Forelimb muscle (tissue), 1 donor: ENCODE data around the gene TYMS. TPM values are rescaled to one million over a fixed set of nuclear protein-coding genes. Genes with fewer than 3 reads are reported as not detected.
"Not testable (repeated sequence)": the region's sequence is repeated elsewhere in the genome, so short reads cannot be mapped to it uniquely, and the experiment has no call there.

Source experiments
- DNase-seq: peaks from one replicate; pipeline ENCODE4 v3.0.0-alpha.2; 2013; ENCODE audit warnings: low read depth
- polyA plus RNA-seq: library from polyadenylated mRNA; unstranded; fragments of 120-200 nt; gene quantifications from one replicate; pipeline ENCODE4 v1.2.1, GENCODE V29; 2013; ENCODE audit not compliant: insufficient read length

The TYMS gene
- polyA plus RNA-seq, 1 donor: 49.0 TPM

GRCh38 chr18:677145-677544, 19.7 kb downstream of the TYMS start:
- no peak for DNase-seq

GRCh38 chr18:677951-678381, 20.5 kb downstream of the TYMS start:
- no peak for DNase-seq

- DNase-seq: no peak
Measured at GRCh38 chr18:678482-679182, 21.2 kb downstream of the TYMS start.

GRCh38 chr18:679516-679915, 22.1 kb downstream of the TYMS start:
- DNase-seq: no peak

GRCh38 chr18:680392-680791, 22.9 kb downstream of the TYMS start:
- DNase-seq: no peak

GRCh38 chr18:681985-682384, 24.5 kb downstream of the TYMS start:
- no peak for DNase-seq

GRCh38 chr18:682416-682815, 25.0 kb downstream of the TYMS start:
- not testable (repeated sequence) for DNase-seq

- DNase-seq: no peak
Measured at GRCh38 chr18:682833-683232, 25.4 kb downstream of the TYMS start.

- no peak for DNase-seq
Measured at GRCh38 chr18:683531-683930, 26.1 kb downstream of the TYMS start.

GRCh38 chr18:685438-685837, 28.0 kb downstream of the TYMS start:
- no peak for DNase-seq

GRCh38 chr18:686339-687111, 29.1 kb downstream of the TYMS start:
- no peak for DNase-seq

- no peak for DNase-seq
Measured at GRCh38 chr18:688323-688722, 30.9 kb downstream of the TYMS start.

GRCh38 chr18:692824-693223, 35.4 kb downstream of the TYMS start:
- DNase-seq: no peak

- DNase-seq: no peak
Measured at GRCh38 chr18:693466-694187, 36.2 kb downstream of the TYMS start.

- DNase-seq: no peak
Measured at GRCh38 chr18:697012-697411, 39.6 kb downstream of the TYMS start.

GRCh38 chr18:697800-698199, 40.3 kb downstream of the TYMS start:
- DNase-seq: no peak

GRCh38 chr18:703213-703967, 45.9 kb downstream of the TYMS start:
- DNase-seq: no peak

GRCh38 chr18:706405-706804, 49.0 kb downstream of the TYMS start:
- no peak for DNase-seq

GRCh38 chr18:708096-708495, 50.6 kb downstream of the TYMS start:
- DNase-seq: no peak

GRCh38 chr18:709771-710170, 52.3 kb downstream of the TYMS start:
- no peak for DNase-seq

GRCh38 chr18:710418-711300, 53.2 kb downstream of the TYMS start:
- no peak for DNase-seq
